ENCODE results near the gene RAF1. TPM values are rescaled to one million over a fixed set of nuclear protein-coding genes. Genes with fewer than 3 reads are reported as not detected.

Gene RAF1
- total RNA-seq, 1 experiment from 2014 or later, result 64.3 TPM

DNA sequence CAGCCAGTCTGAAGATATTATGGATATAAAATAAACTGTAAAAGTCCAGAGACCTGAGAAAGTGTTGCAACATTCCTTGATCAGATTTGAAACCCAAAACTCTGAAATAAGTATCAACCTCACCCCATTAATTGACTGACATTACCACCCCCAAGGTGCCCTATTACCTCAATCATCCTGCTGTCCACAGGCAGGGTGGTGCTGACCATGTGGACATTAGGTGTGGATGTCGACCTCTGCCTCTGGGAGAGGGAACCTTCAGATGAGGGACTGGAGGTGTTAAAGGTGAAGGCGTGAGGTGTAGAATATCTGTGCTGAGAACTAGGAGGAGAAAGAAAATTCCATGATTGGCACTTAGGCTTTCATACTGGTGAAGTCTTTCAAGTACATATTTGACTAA, 59.9 kb downstream of the RAF1 start:
- ChIA-PET RAD21 (ENCODE audit: low non-redundant PET in 1 of 2, low total read pairs in 2 of 2, uncharacterized antibody in 2 of 2, unreplicated experiment in 2 of 2) (no interaction called here), CTCF (no interaction called here), POLR2A (no interaction called here)
- Histone ChIP-seq H3K27me3 (ENCODE audit: insufficient read depth, low read length) (no peaks in the 10 kb centered on the region), H3K9me2 (ENCODE audit: insufficient read depth) (no peaks in the 10 kb centered on the region), H3K79me2 (ENCODE audit: insufficient read depth, low read length) (peaks cover 3% of the 10 kb centered on the region), H3K9me3 (ENCODE audit: control insufficient read depth in 1 of 2, insufficient read depth in 1 of 2, low read depth in 1 of 2, low read length in 2 of 2) (no peaks in the 10 kb centered on the region), H2AFZ (ENCODE audit: low read depth, low read length, poor library complexity, severe bottlenecking) (no peak overlapping the region), H4K20me1 (ENCODE audit: insufficient read depth) (no peaks in the 10 kb centered on the region), H3K4me2 (ENCODE audit: low read length) (no peak overlapping the region), H3K27ac (ENCODE audit: low read depth, low read length) (no peak overlapping the region), H3K4me1 (ENCODE audit: control insufficient read depth in 1 of 2, insufficient read depth in 2 of 2, low read length in 2 of 2) (no peaks in the 10 kb centered on the region), H3K36me3 (ENCODE audit: control insufficient read depth in 1 of 2, insufficient read depth in 2 of 2, low read length in 2 of 2) (peaks cover 27 to 37% of the 10 kb centered on the region in 2 experiments; a peak in 3 of 4 replicates), H3K9ac (ENCODE audit: low read length) (no peak overlapping the region), H3K4me3 (replicated peaks in 1 of 2; ENCODE audit: low read depth in 1 of 2, low read length in 2 of 2) (no peak overlapping the region)
- TF ChIP-seq POLR2AphosphoS5 (IDR thresholded peaks at IDR 0.05; ENCODE audit: low read depth, low read length), result no peak
- no peak for TF ChIP-seq ZNF274 (IDR thresholded peaks at IDR 0.05; ENCODE audit: low read depth, low read length)
- TF ChIP-seq, protein P1, sequence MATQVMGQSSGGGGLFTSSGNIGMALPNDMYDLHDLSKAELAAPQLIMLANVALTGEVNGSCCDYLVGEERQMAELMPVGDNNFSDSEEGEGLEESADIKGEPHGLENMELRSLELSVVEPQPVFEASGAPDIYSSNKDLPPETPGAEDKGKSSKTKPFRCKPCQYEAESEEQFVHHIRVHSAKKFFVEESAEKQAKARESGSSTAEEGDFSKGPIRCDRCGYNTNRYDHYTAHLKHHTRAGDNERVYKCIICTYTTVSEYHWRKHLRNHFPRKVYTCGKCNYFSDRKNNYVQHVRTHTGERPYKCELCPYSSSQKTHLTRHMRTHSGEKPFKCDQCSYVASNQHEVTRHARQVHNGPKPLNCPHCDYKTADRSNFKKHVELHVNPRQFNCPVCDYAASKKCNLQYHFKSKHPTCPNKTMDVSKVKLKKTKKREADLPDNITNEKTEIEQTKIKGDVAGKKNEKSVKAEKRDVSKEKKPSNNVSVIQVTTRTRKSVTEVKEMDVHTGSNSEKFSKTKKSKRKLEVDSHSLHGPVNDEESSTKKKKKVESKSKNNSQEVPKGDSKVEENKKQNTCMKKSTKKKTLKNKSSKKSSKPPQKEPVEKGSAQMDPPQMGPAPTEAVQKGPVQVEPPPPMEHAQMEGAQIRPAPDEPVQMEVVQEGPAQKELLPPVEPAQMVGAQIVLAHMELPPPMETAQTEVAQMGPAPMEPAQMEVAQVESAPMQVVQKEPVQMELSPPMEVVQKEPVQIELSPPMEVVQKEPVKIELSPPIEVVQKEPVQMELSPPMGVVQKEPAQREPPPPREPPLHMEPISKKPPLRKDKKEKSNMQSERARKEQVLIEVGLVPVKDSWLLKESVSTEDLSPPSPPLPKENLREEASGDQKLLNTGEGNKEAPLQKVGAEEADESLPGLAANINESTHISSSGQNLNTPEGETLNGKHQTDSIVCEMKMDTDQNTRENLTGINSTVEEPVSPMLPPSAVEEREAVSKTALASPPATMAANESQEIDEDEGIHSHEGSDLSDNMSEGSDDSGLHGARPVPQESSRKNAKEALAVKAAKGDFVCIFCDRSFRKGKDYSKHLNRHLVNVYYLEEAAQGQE (IDR thresholded peaks at IDR 0.05; ENCODE audit: low read depth), result peak; percentile 50
- intact Hi-C loops (cut with micrococcal nuclease), result no loop called here
- no TSS peak for BruUV-seq (replicated peaks)
- DNase-seq (ENCODE audit: low read depth, low spot score) (no peak), ATAC-seq (no peak)

GRCh38 chr3:12601072-12601471, 62.8 kb downstream of the RAF1 start:
- no peaks in the 10 kb centered on the region for H3K4me1 ChIP-seq (ENCODE audit: control insufficient read depth in 1 of 2, insufficient read depth in 2 of 2, low read length in 2 of 2)
- no peaks in the 10 kb centered on the region for H3K9me3 ChIP-seq (ENCODE audit: control insufficient read depth in 1 of 2, insufficient read depth in 1 of 2, low read depth in 1 of 2, low read length in 2 of 2)
- H3K36me3 ChIP-seq (ENCODE audit: control insufficient read depth in 1 of 2, insufficient read depth in 2 of 2, low read length in 2 of 2), result peaks cover 24 to 29% of the 10 kb centered on the region in 2 experiments; a peak in 3 of 4 replicates
- BruUV-seq (replicated peaks), result no TSS peak
- H3K4me3 ChIP-seq (replicated peaks in 1 of 2; ENCODE audit: low read depth in 1 of 2, low read length in 2 of 2), result no peak overlapping the region
- no peak overlapping the region for H3K4me2 ChIP-seq (ENCODE audit: low read length)
- H3K27me3 ChIP-seq (ENCODE audit: insufficient read depth, low read length), result no peaks in the 10 kb centered on the region
- ATAC-seq, result peak; percentile 53; the same call in 1 of the 2 replicates
- ChIA-PET RAD21 (ENCODE audit: low non-redundant PET in 1 of 2, low total read pairs in 2 of 2, uncharacterized antibody in 2 of 2, unreplicated experiment in 2 of 2) (no interaction called here), CTCF (no interaction called here), POLR2A (no interaction called here)
- H3K9me2 ChIP-seq (ENCODE audit: insufficient read depth), result no peaks in the 10 kb centered on the region
- DNase-seq (ENCODE audit: low read depth, low spot score), result no peak
- no peak overlapping the region for H3K9ac ChIP-seq (ENCODE audit: low read length)
- no peak overlapping the region for H3K27ac ChIP-seq (ENCODE audit: low read depth, low read length)
- TF ChIP-seq EZH2phosphoT487 (IDR thresholded peaks at IDR 0.05; ENCODE audit: borderline replicate concordance), result no peak
- TF ChIP-seq RAD21 (IDR thresholded peaks at IDR 0.05; ENCODE audit: low read depth), result peak; percentile 37; the same call in 1 of the 2 replicates
- TF ChIP-seq TCF7L2 (IDR thresholded peaks at IDR 0.05; ENCODE audit: borderline replicate concordance, extremely low read depth, insufficient read depth, insufficient read length), result no peak
- TF ChIP-seq SP1 (IDR thresholded peaks at IDR 0.05; ENCODE audit: low read depth), result no peak
- no peak for TF ChIP-seq SIN3A (IDR thresholded peaks at IDR 0.05; ENCODE audit: low read depth)
- TF ChIP-seq, protein P1 (IDR thresholded peaks at IDR 0.05; ENCODE audit: low read depth), result no peak
- peak in 1 of 3 experiments; percentile 28; a peak in 2 of 6 replicates for TF ChIP-seq CTCF (IDR thresholded peaks at IDR 0.05 in 2 of 3, conservative IDR thresholded peaks at IDR 0.05 in 1 of 3; ENCODE audit: borderline replicate concordance in 1 of 3, insufficient read depth in 1 of 3, low read depth in 2 of 3, low read length in 2 of 3)
- H4K20me1 ChIP-seq (ENCODE audit: insufficient read depth), result no peaks in the 10 kb centered on the region
- intact Hi-C loops (cut with micrococcal nuclease), result no loop called here
- H3K79me2 ChIP-seq (ENCODE audit: insufficient read depth, low read length), result peaks cover 3% of the 10 kb centered on the region
- H2AFZ ChIP-seq (ENCODE audit: low read depth, low read length, poor library complexity, severe bottlenecking), result no peak overlapping the region
